WTC11 (cell line): Measurements from ENCODE around the gene RAB34.
A peak's percentile ranks its signal among the peaks of the same experiment; 100 is the strongest.

Source experiments
- ESRRA ChIP-seq: sonication (generic); formaldehyde crosslinking; IDR thresholded peaks from 2 replicates; pipeline ENCODE4 v1.8.1; 2022; ENCODE audit warnings: mild to moderate bottlenecking, missing genetic modification reagents, borderline replicate concordance
- TP53 ChIP-seq: sonication (generic); formaldehyde crosslinking; IDR thresholded peaks from 2 replicates; pipeline ENCODE4 v1.8.1; 2023; ENCODE audit warnings: mild to moderate bottlenecking, missing genetic modification reagents
- ZBTB21 ChIP-seq: sonication (generic); formaldehyde crosslinking; IDR thresholded peaks from 2 replicates; pipeline ENCODE4 v1.8.1; 2023; ENCODE audit warnings: mild to moderate bottlenecking, missing genetic modification reagents, borderline replicate concordance
- TF ChIP-seq, protein P1 (sequence below): fragments of 200-600 bp; IDR thresholded peaks from 2 replicates; pipeline ENCODE4 v1.8.0; 2022; ENCODE audit warnings: antibody characterized with exemption
- TF ChIP-seq, protein P2 (sequence below): sonication (generic); formaldehyde crosslinking; conservative IDR thresholded peaks from 2 replicates; pipeline ENCODE4 v1.8.1; 2022; ENCODE audit warnings: mild to moderate bottlenecking, missing genetic modification reagents

- no peak; the same call in 1 of the 2 replicates for TF ChIP-seq TP53 (CRISPR knock-in tag)
- TF ChIP-seq, protein P1, sequence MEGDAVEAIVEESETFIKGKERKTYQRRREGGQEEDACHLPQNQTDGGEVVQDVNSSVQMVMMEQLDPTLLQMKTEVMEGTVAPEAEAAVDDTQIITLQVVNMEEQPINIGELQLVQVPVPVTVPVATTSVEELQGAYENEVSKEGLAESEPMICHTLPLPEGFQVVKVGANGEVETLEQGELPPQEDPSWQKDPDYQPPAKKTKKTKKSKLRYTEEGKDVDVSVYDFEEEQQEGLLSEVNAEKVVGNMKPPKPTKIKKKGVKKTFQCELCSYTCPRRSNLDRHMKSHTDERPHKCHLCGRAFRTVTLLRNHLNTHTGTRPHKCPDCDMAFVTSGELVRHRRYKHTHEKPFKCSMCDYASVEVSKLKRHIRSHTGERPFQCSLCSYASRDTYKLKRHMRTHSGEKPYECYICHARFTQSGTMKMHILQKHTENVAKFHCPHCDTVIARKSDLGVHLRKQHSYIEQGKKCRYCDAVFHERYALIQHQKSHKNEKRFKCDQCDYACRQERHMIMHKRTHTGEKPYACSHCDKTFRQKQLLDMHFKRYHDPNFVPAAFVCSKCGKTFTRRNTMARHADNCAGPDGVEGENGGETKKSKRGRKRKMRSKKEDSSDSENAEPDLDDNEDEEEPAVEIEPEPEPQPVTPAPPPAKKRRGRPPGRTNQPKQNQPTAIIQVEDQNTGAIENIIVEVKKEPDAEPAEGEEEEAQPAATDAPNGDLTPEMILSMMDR = no peak
- TF ChIP-seq, protein P2, sequence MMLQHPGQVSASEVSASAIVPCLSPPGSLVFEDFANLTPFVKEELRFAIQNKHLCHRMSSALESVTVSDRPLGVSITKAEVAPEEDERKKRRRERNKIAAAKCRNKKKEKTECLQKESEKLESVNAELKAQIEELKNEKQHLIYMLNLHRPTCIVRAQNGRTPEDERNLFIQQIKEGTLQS (CRISPR knock-in tag) = no peak
- 0 out of 2 replicates have a peak, but pooled peaks have one; percentile 32 for TF ChIP-seq ZBTB21 (CRISPR knock-in tag)
- TF ChIP-seq ESRRA (CRISPR knock-in tag) = no peak
Observed at GRCh38 chr17:28725166-28725659, 7.5 kb upstream of the RAB34 start.
